Left ventricle myocardium inferior (tissue), 1 donor: ENCODE measurements around the gene EVA1C. TPM values are rescaled to one million over a fixed set of nuclear protein-coding genes. Genes with fewer than 3 reads are reported as not detected.

Source experiments
- DNase-seq: peaks from one replicate; pipeline ENCODE4 v3.0.0-alpha.2; 2020
- H3K27ac ChIP-seq: fragments of 200-600 bp; replicated peaks from 2 replicates; pipeline ENCODE4 v1.8.0; 2021
- H3K27me3 ChIP-seq: fragments of 200-600 bp; 2 replicates; pipeline ENCODE4 v1.8.0; 2021; ENCODE audit warnings: low read depth
- H3K36me3 ChIP-seq: fragments of 200-600 bp; 2 replicates; pipeline ENCODE4 v1.8.0; 2021
- H3K4me1 ChIP-seq: fragments of 200-600 bp; 2 replicates; pipeline ENCODE4 v1.8.0; 2021
- H3K4me3 ChIP-seq: fragments of 200-600 bp; 2 replicates; pipeline ENCODE4 v1.8.0; 2021; ENCODE audit warnings: mild to moderate bottlenecking, moderate library complexity
- H3K9me3 ChIP-seq: fragments of 200-600 bp; replicated peaks from 2 replicates; pipeline ENCODE4 v1.8.0; 2021
- CTCF ChIP-seq: fragments of 200-600 bp; IDR thresholded peaks from 2 replicates; pipeline ENCODE4 v1.8.0; 2021; ENCODE audit warnings: antibody characterized with exemption, mild to moderate bottlenecking, borderline replicate concordance
- intact Hi-C: fragments of 100-400 bp; cut with micrococcal nuclease; formaldehyde crosslinking; loops from one replicate; pipeline ENCODE4 v1.11.0; 2022
- total RNA-seq: library from RNA; stranded (reverse); fragmentation: NEBNext Ultra II Directional; extraction: Animal tissue kit (Norgen Biotek cat#: 25700); gene quantifications from one replicate; pipeline ENCODE4 v1.2.1, GENCODE V29; 2021
- donor health status: DM: no; HTN: yes; CAD: no; lungs with severe emphysema.

EVA1C gene
- total RNA-seq, 1 donor from 2014 or later, result 13.9 TPM

DNA sequence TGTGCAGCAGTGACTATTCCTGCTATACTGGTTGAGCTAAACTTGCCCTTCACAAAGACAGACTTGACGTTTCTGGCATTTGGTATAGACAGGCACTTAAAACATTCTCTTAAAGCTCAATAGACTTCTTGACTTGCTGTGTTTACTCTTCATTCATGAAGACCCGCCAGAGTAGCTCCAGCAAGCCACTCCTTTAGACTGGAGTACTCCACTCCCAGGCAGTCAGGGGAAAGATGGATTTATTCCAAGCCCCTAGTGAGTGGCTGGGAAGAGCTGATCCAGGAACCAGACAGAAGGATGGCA is 70.7 kb downstream of the EVA1C start:
- no peak overlapping the region for H3K4me3 ChIP-seq
- H3K36me3 ChIP-seq, result peaks cover 24% of the 10 kb centered on the region
- TF ChIP-seq CTCF, result no peak
- no peaks in the 10 kb centered on the region for H3K27me3 ChIP-seq
- H3K27ac ChIP-seq, result no peak overlapping the region
- intact Hi-C loops, result no loop called here
- no peaks in the 10 kb centered on the region for H3K4me1 ChIP-seq
- no peaks in the 10 kb centered on the region for H3K9me3 ChIP-seq
- no peak for DNase-seq

DNA sequence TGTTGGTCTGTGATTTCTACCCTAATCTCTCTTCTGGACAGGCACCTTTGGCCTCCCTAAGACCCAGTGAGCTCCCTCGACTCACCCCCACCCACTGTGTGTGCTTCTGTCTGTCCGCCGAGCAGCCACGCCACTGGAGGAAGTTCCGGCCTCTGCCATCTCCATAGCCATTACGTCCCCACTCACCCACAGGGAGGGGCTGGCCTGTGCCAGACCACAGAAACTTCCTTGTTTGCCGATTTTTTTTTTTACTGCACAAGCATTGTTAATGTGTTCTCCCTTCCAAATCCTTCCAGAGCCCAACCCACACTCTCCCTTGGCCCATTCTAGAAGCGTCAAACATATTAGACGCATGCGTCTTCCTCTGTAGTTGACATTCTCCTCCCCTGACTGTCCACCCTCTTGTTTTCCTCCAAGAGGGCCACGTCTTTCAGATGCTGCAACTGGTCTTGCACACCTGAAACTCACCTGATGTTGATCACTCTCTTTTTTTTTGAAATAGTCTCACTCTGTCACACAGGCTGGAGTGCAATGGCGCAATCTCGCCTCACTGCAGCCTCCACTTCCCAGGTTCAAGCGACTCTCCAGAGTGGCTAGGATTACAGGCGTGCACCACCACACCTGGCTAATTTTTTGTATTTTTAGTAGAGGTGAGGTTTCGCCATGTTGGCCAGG is 72.3 kb downstream of the EVA1C start:
- DNase-seq, result peak; percentile 23
- no peaks in the 10 kb centered on the region for H3K27me3 ChIP-seq
- no peak overlapping the region for H3K4me3 ChIP-seq
- peaks cover 7% of the 10 kb centered on the region for H3K9me3 ChIP-seq
- TF ChIP-seq CTCF, result no peak
- no peaks in the 10 kb centered on the region for H3K4me1 ChIP-seq
- no peak overlapping the region for H3K27ac ChIP-seq
- peaks cover 24% of the 10 kb centered on the region for H3K36me3 ChIP-seq
- intact Hi-C loops, result no loop called here

DNA sequence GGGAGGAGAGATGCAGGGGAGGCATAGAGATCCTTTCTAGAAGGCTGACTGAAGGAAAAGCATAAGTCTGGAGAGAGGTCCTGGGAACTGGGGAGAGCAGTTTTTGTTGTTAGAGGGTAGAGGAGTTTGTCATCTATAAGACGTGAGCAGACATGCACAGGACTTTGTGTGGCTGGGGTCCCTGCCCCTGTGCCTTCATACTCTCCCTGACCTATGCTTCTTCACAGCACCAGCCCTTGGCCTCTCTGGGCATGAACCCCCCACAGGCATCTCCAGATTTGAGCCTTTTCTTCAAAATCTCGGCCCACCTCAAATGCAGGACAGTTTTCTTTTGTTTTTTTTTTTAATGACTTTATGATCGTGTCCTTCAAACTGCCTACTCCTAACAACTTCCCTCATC is 79.9 kb downstream of the EVA1C start:
- intact Hi-C loops, result no loop called here
- Histone ChIP-seq H3K9me3 (peaks cover 7% of the 10 kb centered on the region), H3K4me3 (no peak overlapping the region), H3K27ac (no peak overlapping the region), H3K36me3 (peaks cover 31% of the 10 kb centered on the region), H3K4me1 (peaks cover 29% of the 10 kb centered on the region), H3K27me3 (no peaks in the 10 kb centered on the region)
- no peak for TF ChIP-seq CTCF
- no peak for DNase-seq

- Histone ChIP-seq H3K9me3 (no peaks in the 10 kb centered on the region), H3K4me3 (no peak overlapping the region), H3K27me3 (no peaks in the 10 kb centered on the region), H3K4me1 (peaks cover 55% of the 10 kb centered on the region), H3K36me3 (peaks cover 37% of the 10 kb centered on the region), H3K27ac (no peak overlapping the region)
- DNase-seq, result no peak
- TF ChIP-seq CTCF, result no peak
- intact Hi-C loops, result no loop called here
These were observed 82.6 kb downstream of the EVA1C start for GRCh38 chr21:32494934-32495709.

GRCh38 chr21:32496568-32496967 is 84.1 kb downstream of the EVA1C start:
- intact Hi-C loops, result no loop called here
- TF ChIP-seq CTCF, result no peak
- no peak for DNase-seq
- Histone ChIP-seq H3K4me3 (no peak overlapping the region), H3K27me3 (no peaks in the 10 kb centered on the region), H3K36me3 (peaks cover 31% of the 10 kb centered on the region), H3K9me3 (no peaks in the 10 kb centered on the region), H3K27ac (no peak overlapping the region), H3K4me1 (peaks cover 70% of the 10 kb centered on the region)
